Ishikawa (cell line): ENCODE data around the gene TERT.

Experiments
- CEBPB ChIP-seq: IDR thresholded peaks from 2 replicates; pipeline ENCODE4 v1.6.1; 2012
- CREB1 ChIP-seq: IDR thresholded peaks from 2 replicates; pipeline ENCODE4 v1.6.1; 2012; ENCODE audit warnings: low read depth
- EGR1 ChIP-seq: IDR thresholded peaks from 2 replicates; pipeline ENCODE4 v1.6.1; 2012
- EP300 ChIP-seq: IDR thresholded peaks from 2 replicates; pipeline ENCODE4 v1.6.1; 2012; ENCODE audit warnings: borderline replicate concordance
- FOXM1 ChIP-seq: IDR thresholded peaks from 2 replicates; pipeline ENCODE4 v1.6.1; 2012; ENCODE audit warnings: low read depth, borderline replicate concordance
- NFIC ChIP-seq: IDR thresholded peaks from 2 replicates; pipeline ENCODE4 v1.6.1; 2012
- RAD21 ChIP-seq: IDR thresholded peaks from 2 replicates; pipeline ENCODE4 v1.6.1; 2012; ENCODE audit warnings: low read depth
- TCF12 ChIP-seq: IDR thresholded peaks from 2 replicates; pipeline ENCODE4 v1.6.1; 2012; ENCODE audit warnings: low read depth
- YY1 ChIP-seq: IDR thresholded peaks from 2 replicates; pipeline ENCODE4 v1.6.1; 2012; ENCODE audit warnings: low read depth
- ZBTB7A ChIP-seq: IDR thresholded peaks from 2 replicates; pipeline ENCODE4 v1.6.1; 2012; ENCODE audit warnings: low read depth
- TF ChIP-seq, protein P1 (sequence below): IDR thresholded peaks from 2 replicates; pipeline ENCODE4 v1.6.1; 2012
- TF ChIP-seq, protein P2 (sequence below): IDR thresholded peaks from 2 replicates; pipeline ENCODE4 v1.6.1; 2012
- TF ChIP-seq, protein P3 (sequence below): IDR thresholded peaks from 2 replicates; pipeline ENCODE4 v1.6.1; 2012; ENCODE audit warnings: low read depth, mild to moderate bottlenecking

DNA sequence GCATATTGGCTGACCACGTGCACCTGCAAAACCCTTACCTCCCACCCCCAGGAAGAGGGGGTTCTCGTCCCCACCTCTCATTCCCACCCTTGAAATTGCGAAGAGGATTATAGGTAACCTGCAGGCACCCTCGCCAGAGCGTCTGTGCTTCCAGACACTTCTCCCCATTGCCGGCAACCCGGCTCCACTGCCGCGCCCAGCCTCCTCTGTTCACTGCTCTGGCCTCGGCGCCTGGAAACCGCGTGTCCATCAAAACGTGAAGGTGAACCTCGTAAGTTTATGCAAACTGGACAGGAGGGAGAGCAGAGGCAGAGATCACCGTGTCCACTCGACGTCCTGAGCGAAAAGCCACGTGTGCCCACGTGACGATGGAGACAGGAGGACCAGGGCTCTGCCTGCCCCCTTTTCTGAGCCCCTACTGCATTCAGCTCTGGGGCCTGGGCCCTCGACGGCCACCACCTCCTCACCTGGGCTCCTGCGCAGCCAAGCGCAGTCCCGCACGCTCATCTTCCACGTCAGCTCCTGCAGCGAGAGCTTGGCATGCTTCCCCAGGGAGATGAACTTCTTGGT is 1.9 kb downstream of the TERT start:
- TF ChIP-seq, protein P1, sequence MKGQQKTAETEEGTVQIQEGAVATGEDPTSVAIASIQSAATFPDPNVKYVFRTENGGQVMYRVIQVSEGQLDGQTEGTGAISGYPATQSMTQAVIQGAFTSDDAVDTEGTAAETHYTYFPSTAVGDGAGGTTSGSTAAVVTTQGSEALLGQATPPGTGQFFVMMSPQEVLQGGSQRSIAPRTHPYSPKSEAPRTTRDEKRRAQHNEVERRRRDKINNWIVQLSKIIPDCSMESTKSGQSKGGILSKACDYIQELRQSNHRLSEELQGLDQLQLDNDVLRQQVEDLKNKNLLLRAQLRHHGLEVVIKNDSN: no peak
- no peak for TF ChIP-seq RAD21
- TF ChIP-seq EP300: no peak
- no peak for TF ChIP-seq YY1
- TF ChIP-seq CREB1: no peak
- no peak for TF ChIP-seq CEBPB
- no peak for TF ChIP-seq NFIC
- TF ChIP-seq EGR1: no peak
- TF ChIP-seq ZBTB7A: no peak
- TF ChIP-seq, protein P2, sequence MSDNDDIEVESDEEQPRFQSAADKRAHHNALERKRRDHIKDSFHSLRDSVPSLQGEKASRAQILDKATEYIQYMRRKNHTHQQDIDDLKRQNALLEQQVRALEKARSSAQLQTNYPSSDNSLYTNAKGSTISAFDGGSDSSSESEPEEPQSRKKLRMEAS: no peak
- TF ChIP-seq FOXM1: no peak
- TF ChIP-seq, protein P3, sequence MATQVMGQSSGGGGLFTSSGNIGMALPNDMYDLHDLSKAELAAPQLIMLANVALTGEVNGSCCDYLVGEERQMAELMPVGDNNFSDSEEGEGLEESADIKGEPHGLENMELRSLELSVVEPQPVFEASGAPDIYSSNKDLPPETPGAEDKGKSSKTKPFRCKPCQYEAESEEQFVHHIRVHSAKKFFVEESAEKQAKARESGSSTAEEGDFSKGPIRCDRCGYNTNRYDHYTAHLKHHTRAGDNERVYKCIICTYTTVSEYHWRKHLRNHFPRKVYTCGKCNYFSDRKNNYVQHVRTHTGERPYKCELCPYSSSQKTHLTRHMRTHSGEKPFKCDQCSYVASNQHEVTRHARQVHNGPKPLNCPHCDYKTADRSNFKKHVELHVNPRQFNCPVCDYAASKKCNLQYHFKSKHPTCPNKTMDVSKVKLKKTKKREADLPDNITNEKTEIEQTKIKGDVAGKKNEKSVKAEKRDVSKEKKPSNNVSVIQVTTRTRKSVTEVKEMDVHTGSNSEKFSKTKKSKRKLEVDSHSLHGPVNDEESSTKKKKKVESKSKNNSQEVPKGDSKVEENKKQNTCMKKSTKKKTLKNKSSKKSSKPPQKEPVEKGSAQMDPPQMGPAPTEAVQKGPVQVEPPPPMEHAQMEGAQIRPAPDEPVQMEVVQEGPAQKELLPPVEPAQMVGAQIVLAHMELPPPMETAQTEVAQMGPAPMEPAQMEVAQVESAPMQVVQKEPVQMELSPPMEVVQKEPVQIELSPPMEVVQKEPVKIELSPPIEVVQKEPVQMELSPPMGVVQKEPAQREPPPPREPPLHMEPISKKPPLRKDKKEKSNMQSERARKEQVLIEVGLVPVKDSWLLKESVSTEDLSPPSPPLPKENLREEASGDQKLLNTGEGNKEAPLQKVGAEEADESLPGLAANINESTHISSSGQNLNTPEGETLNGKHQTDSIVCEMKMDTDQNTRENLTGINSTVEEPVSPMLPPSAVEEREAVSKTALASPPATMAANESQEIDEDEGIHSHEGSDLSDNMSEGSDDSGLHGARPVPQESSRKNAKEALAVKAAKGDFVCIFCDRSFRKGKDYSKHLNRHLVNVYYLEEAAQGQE: no peak
- TF ChIP-seq TCF12: no peak
